Prostate gland (tissue), 2 donors: ENCODE data around the gene TMEM50A. TPM values are rescaled to one million over a fixed set of nuclear protein-coding genes. Genes with fewer than 3 reads are reported as not detected.
"Not testable (repeated sequence)": the region's sequence is repeated elsewhere in the genome, so short reads cannot be mapped to it uniquely, and the experiment has no call there.

ENCODE experiments used
- DNase-seq: peaks from one replicate; pipeline ENCODE4 v3.0.0-alpha.2; 2019; ENCODE audit warnings: low spot score
- H3K27ac ChIP-seq, 2 donors: fragments of 200-600 bp; sonication (generic); 2 replicates each; pipeline ENCODE4 v1.5.1; 2017 to 2019
- H3K27me3 ChIP-seq: fragments of 200-600 bp; sonication (generic); replicated peaks from 2 replicates; pipeline ENCODE4 v1.5.1; 2019; ENCODE audit not compliant: insufficient read depth
- H3K36me3 ChIP-seq, 2 donors: fragments of 200-600 bp; sonication (generic); 1 replicate in 1 of 2; 2 replicates in 1 of 2; pipeline versions ENCODE4 v1.5.1 to v1.8.1; 2017 to 2019
- H3K4me1 ChIP-seq: fragments of 200-600 bp; sonication (generic); replicated peaks from 2 replicates; pipeline ENCODE4 v1.5.1; 2019
- H3K4me3 ChIP-seq, 2 donors: fragments of 200-600 bp; sonication (generic); 2 replicates each; pipeline ENCODE4 v1.5.1; 2017 to 2019
- H3K9me3 ChIP-seq: fragments of 200-600 bp; sonication (generic); 2 replicates; pipeline ENCODE4 v1.5.1; 2017
- POLR2A ChIP-seq: fragments of 450-650 bp; IDR thresholded peaks from one replicate; pipeline ENCODE4 v1.6.1; 2016; ENCODE audit warnings: antibody characterized with exemption, mild to moderate bottlenecking
- POLR2AphosphoS5 ChIP-seq: sonication (generic); formaldehyde crosslinking; IDR thresholded peaks from one replicate; pipeline ENCODE4 v1.6.1; 2017; ENCODE audit warnings: antibody characterized with exemption
- WGBS: methylation state at CpG from one replicate; pipeline ENCODE4 v1.1.5; 2018; 5-methylcytosine and 5-hydroxymethylcytosine counted together
- intact Hi-C: fragments of 100-400 bp; cut with DNase I; formaldehyde crosslinking; loops from one replicate; pipeline ENCODE4 v1.14.2; 2022
- total RNA-seq, 2 donors: library from RNA; depleted of rRNA; stranded (reverse); fragments of >200 nt; gene quantifications; one replicate each; pipeline ENCODE4 v1.1.0, GENCODE V29; 2016
- TF ChIP-seq, protein P1 (sequence below), 4 experiments: fragments of 200-600 bp in 2 of 4; fragments of 450-650 bp in 2 of 4; sonication (generic) in 2 of 4; IDR thresholded peaks; 1 replicate in 3 of 4; 2 replicates in 1 of 4; pipeline ENCODE4 v1.5.1; 2016 to 2019; ENCODE audit warnings: antibody characterized with exemption in 4 of 4, mild to moderate bottlenecking in 2 of 4, moderate library complexity in 2 of 4

TMEM50A gene
- total RNA-seq, 2 donors from 2014 or later, result 70.0 to 90.6 TPM

DNA sequence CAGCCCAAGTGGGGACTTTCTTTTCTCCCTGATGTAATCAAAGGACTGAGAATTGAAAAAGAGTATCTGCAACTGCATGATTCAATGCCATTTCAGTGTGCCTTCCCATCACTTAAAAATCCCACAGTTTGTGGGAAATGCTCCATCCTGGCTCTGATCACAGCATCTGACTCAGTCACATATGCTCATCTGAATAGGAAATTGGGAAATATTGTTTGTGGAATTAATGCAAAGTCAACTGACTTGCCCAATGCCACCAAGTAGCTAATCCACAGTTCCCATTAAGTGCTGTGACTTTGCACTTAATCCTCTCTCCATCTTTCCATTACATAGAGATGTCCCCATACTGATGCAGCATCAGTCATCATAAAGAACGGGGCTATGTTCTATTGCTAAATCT, 45.0 kb downstream of the TMEM50A start:
- DNase-seq, H3K27ac ChIP-seq, intact Hi-C loops, H3K27me3 ChIP-seq, H3K9me3 ChIP-seq, H3K36me3 ChIP-seq, H3K4me1 ChIP-seq, H3K4me3 ChIP-seq: not testable (repeated sequence)
- WGBS, result 92% methylated on average over 1 of the region's 1 CpG

DNA sequence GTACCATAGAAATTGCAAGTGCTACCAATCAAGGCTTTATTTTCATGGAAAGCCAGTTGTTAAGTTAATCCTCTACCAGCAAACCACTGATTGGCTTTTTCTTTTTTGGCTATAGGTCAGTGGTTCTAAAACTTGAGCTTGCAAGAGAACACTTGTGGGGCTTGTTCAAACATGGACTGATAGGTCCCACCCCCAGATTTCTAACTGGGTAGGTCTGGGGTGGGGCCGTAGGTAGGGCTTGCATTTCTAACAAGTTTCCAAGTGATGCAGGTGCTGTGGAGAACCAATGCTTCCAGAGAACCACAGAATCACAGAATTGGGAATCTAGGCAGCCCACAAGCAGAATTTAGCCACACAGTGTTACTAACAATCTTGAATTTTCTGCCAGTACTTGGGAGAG, 45.7 kb downstream of the TMEM50A start:
- H3K9me3 ChIP-seq, H3K27me3 ChIP-seq, H3K4me1 ChIP-seq, H3K4me3 ChIP-seq, DNase-seq, H3K27ac ChIP-seq, H3K36me3 ChIP-seq, intact Hi-C loops: not testable (repeated sequence)
- no CpG with 5 or more reads among the region's 1 CpG for WGBS

DNA sequence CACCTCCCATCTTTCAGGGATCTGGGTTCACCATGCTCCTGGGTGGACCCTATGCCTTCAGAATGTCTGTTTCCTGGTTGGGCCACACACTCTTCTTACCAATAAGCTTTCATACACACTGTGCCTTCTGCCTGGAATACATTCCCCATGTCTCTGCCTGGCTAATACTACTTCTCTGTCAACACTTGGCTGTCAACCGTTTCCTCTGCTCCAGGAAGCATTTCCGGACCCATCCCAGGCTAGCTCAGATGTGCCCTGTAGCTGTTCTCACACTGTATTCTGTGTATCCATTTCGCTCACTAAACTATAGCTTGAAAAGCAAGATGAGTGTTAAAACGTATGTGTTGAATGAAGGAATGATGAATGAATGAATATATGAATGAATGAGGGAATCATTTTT, 49.0 kb downstream of the TMEM50A start:
- H3K4me1 ChIP-seq, DNase-seq, H3K27ac ChIP-seq, H3K9me3 ChIP-seq, H3K27me3 ChIP-seq, H3K36me3 ChIP-seq, H3K4me3 ChIP-seq, intact Hi-C loops: not testable (repeated sequence)
- 72% methylated on average over 4 of the region's 4 CpGs for WGBS

DNA sequence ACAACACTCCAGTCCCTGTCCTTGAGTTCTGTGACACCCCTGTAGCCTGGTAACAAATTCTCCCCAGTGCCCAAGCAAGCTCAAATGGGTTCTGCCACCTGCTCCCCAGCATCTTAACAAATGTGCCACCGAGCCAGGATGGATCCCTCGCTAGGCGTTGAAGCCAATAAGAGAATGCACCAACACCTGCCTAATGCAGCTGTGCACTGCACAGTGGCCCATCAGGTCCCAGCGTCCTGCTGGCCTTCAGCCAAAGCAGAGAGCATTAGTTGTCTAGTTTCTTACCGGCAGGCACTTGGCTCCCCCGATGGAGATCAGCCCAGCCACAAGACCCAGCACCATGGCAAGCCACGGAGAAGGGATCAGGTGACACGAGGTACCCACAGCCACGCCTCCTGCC, 50.6 kb downstream of the TMEM50A start:
- H3K4me1 ChIP-seq, DNase-seq, H3K4me3 ChIP-seq, H3K9me3 ChIP-seq, intact Hi-C loops, H3K27ac ChIP-seq, H3K27me3 ChIP-seq, H3K36me3 ChIP-seq: not testable (repeated sequence)
- 43% methylated on average over 7 of the region's 9 CpGs for WGBS

DNA sequence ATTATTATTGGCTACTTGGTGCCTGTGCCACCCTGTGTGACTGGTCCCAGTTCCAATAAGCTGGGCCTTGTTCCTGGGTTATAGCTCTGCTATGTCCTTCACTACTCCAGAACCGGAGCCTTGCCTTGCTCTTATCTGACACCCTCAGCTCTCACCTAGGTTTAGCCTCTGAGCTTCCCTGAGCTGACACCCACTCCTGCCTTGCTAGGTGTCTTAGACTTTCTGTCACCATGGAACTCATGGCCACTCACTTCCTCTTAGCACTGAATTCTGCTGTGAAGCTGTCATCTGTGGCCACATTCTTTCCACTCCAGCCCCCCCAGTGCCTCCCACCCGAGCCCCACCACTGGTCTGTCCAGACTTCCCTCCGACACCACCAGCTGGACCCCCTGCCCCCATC, 51.6 kb downstream of the TMEM50A start:
- intact Hi-C loops, H3K27ac ChIP-seq, H3K4me1 ChIP-seq, H3K4me3 ChIP-seq, DNase-seq, H3K27me3 ChIP-seq, H3K9me3 ChIP-seq, H3K36me3 ChIP-seq: not testable (repeated sequence)
- 81% methylated on average over 3 of the region's 3 CpGs for WGBS

DNA sequence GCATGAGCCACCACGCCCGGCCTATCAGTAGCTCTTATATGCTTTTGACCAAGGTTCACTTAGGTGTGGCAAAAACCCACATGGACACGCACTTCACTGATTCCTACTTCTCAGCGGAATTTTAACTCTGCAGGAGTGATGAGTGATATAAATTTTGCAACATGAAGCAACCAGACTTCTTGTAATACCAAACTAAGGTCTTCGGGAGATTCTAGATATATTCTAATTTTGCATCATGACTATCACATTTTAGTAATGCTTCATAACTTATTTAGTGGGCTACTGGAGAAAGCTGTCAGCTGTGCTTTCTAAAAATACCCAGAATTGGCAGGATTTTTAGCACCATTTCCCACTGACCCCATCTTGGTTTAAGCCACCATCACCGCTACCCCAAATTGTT, 54.7 kb downstream of the TMEM50A start:
- DNase-seq, result no peak
- Histone ChIP-seq H3K9me3 (no peaks in the 10 kb centered on the region), H3K4me1 (no peaks in the 10 kb centered on the region), H3K27ac (no peak overlapping the region), H3K27me3 (no peaks in the 10 kb centered on the region), H3K4me3 (no peak overlapping the region), H3K36me3 (no peaks in the 10 kb centered on the region)
- 96% methylated on average over 6 of the region's 6 CpGs for WGBS
- intact Hi-C loops, result no loop called here
- TF ChIP-seq, protein P1, sequence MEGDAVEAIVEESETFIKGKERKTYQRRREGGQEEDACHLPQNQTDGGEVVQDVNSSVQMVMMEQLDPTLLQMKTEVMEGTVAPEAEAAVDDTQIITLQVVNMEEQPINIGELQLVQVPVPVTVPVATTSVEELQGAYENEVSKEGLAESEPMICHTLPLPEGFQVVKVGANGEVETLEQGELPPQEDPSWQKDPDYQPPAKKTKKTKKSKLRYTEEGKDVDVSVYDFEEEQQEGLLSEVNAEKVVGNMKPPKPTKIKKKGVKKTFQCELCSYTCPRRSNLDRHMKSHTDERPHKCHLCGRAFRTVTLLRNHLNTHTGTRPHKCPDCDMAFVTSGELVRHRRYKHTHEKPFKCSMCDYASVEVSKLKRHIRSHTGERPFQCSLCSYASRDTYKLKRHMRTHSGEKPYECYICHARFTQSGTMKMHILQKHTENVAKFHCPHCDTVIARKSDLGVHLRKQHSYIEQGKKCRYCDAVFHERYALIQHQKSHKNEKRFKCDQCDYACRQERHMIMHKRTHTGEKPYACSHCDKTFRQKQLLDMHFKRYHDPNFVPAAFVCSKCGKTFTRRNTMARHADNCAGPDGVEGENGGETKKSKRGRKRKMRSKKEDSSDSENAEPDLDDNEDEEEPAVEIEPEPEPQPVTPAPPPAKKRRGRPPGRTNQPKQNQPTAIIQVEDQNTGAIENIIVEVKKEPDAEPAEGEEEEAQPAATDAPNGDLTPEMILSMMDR (IDR thresholded peaks at IDR 0.05), result no peak
- no peak for TF ChIP-seq POLR2A
- TF ChIP-seq POLR2AphosphoS5, result no peak

DNA sequence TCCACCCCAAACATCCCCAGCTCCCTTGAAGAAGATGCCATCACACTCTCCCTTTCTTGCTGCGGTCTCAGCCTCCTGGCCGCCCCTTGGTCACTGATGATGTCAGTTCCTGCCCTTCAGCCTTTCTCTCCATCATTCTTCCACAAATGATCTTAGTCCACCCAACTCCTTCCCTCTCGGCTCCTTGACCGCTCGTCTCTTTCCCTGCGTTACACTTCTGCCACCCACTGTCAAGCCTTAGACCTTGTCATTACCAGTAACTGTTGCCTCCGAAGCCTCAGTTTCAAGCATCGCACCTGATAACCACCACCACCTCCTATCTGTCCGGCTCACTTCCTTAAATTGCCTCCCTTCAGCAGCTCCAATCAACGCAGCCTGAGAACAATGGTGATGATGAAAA, 59.4 kb downstream of the TMEM50A start:
- H3K27me3 ChIP-seq, H3K4me3 ChIP-seq, H3K4me1 ChIP-seq, intact Hi-C loops, DNase-seq, H3K9me3 ChIP-seq, H3K27ac ChIP-seq, H3K36me3 ChIP-seq: not testable (repeated sequence)
- WGBS, result 55% methylated on average over 6 of the region's 10 CpGs

DNA sequence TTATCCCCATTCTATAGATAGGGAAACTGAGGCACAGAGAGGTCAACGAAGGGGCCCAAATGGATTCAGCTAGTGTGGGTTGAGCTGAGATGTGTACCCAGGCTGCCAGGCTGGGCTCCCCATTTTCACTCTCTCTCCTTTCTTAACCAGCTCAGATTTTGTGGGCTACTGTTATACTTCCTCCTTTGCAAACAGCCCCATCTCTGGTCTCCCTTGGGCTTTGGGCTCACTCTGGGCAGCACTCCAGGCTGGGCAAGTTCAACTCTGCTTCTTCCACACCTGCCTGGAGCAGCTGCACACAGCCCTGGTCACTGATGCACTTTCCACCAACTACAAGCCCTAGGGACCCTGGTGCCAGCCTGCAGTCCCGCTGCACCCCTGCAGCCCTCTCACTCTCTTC, 59.9 kb downstream of the TMEM50A start:
- H3K27ac ChIP-seq, H3K27me3 ChIP-seq, intact Hi-C loops, H3K9me3 ChIP-seq, H3K4me3 ChIP-seq, DNase-seq, H3K4me1 ChIP-seq, H3K36me3 ChIP-seq: not testable (repeated sequence)
- WGBS, result no CpG with 5 or more reads among the region's 2 CpGs
